OCI-LY3 (cell line): Measurements from ENCODE around the gene OPHN1.

Experiments
- H2AFZ ChIP-seq: fragments of 200-600, 300-600 bp; shearing (Covaris generic); 2 replicates; pipeline ENCODE4 v1.6.0; 2014; ENCODE audit warnings: antibody characterized with exemption, low read depth, low read length
- H3K27ac ChIP-seq: fragments of 200-600, 300-600 bp; sonication (generic); 2 replicates; pipeline ENCODE4 v1.5.1; 2014; ENCODE audit warnings: mild to moderate bottlenecking, low read length, moderate library complexity, mixed read lengths
- H3K27me3 ChIP-seq: fragments of 200-600, 300-600 bp; sonication (generic); 2 replicates; pipeline ENCODE4 v1.6.1; 2014; ENCODE audit warnings: low read depth, low read length, mixed read lengths
- H3K36me3 ChIP-seq: fragments of 200-600, 300-600 bp; sonication (generic); replicated peaks from 2 replicates; pipeline ENCODE3; 2014; ENCODE audit warnings: low read depth, low read length, mixed read lengths
- H3K4me1 ChIP-seq: fragments of 300-600, 200-600 bp; sonication (generic); 2 replicates; pipeline ENCODE4 v1.6.1; 2014; ENCODE audit warnings: low read length, mixed read lengths
- H3K4me2 ChIP-seq: fragments of 200-600, 300-600 bp; sonication (generic); 2 replicates; pipeline ENCODE4 v1.6.1; 2014; ENCODE audit warnings: low read length, mixed read lengths
- H3K4me3 ChIP-seq: fragments of 300-600, 200-600 bp; sonication (generic); 2 replicates; pipeline ENCODE4 v1.5.1; 2014; ENCODE audit warnings: antibody characterized with exemption, mild to moderate bottlenecking, low read length, moderate library complexity
- H3K79me2 ChIP-seq: fragments of 300-600, 200-600 bp; shearing (Covaris generic); 2 replicates; pipeline ENCODE4 v1.6.1; 2014; ENCODE audit warnings: mild to moderate bottlenecking, low read length, mixed read lengths
- H3K9ac ChIP-seq: fragments of 300-600, 200-600 bp; shearing (Covaris generic); 2 replicates; pipeline ENCODE4 v1.6.0; 2014; ENCODE audit warnings: mild to moderate bottlenecking, low read length, moderate library complexity
- H3K9me3 ChIP-seq: fragments of 200-600, 300-600 bp; shearing (Covaris generic); 2 replicates; pipeline ENCODE4 v1.6.1; 2014; ENCODE audit warnings: low read length, mixed read lengths; ENCODE audit not compliant: insufficient read depth
- H4K20me1 ChIP-seq: fragments of 200-600, 300-600 bp; sonication (generic); 2 replicates; pipeline ENCODE4 v1.6.1; 2016; ENCODE audit warnings: low read length, mixed read lengths; ENCODE audit not compliant: insufficient read depth
- CTCF ChIP-seq: fragments of 200-600, 300-600 bp; sonication (generic); IDR thresholded peaks from 2 replicates; pipeline ENCODE4 v1.5.1; 2014; ENCODE audit warnings: antibody characterized with exemption, low read length, low read depth
- EZH2phosphoT487 ChIP-seq: fragments of 200-600 bp; shearing (Covaris generic); IDR thresholded peaks from 2 replicates; pipeline ENCODE4 v1.6.1; 2018; ENCODE audit warnings: antibody characterized with exemption, mixed run types, low read depth

Gene OPHN1

GRCh38 chrX:68433155-68433980, at the start of gene OPHN1:
TSS of gene OPHN1 (minus strand) at chrX:68433495. CDS start at chrX:68433020, 475 bp downstream.
- no peak within 1 kb of the TSS for H3K9ac ChIP-seq
- no peak within 1 kb of the TSS for H3K4me2 ChIP-seq
- H3K36me3 ChIP-seq, result no peaks in the 10 kb centered on the region
- H3K27ac ChIP-seq, result no peak within 1 kb of the TSS
- H3K79me2 ChIP-seq, result no peaks in the 10 kb centered on the region
- no peaks in the 10 kb centered on the region for H3K9me3 ChIP-seq
- H2AFZ ChIP-seq, result no peak within 1 kb of the TSS
- no peak for TF ChIP-seq EZH2phosphoT487
- no peak for TF ChIP-seq CTCF
- H3K4me1 ChIP-seq, result no peaks in the 10 kb centered on the region
- no peak within 1 kb of the TSS for H3K4me3 ChIP-seq
- H4K20me1 ChIP-seq, result no peaks in the 10 kb centered on the region
- no peaks in the 10 kb centered on the region for H3K27me3 ChIP-seq

GRCh38 chrX:68480969-68481368, 47.7 kb upstream of the OPHN1 start:
- Histone ChIP-seq H2AFZ (no peak overlapping the region), H3K9me3 (no peaks in the 10 kb centered on the region), H3K9ac (no peak overlapping the region), H3K36me3 (no peaks in the 10 kb centered on the region), H3K4me1 (no peaks in the 10 kb centered on the region), H3K79me2 (no peaks in the 10 kb centered on the region), H3K4me2 (no peak overlapping the region), H4K20me1 (no peaks in the 10 kb centered on the region), H3K27me3 (no peaks in the 10 kb centered on the region), H3K4me3 (no peak overlapping the region), H3K27ac (no peak overlapping the region)
- TF ChIP-seq EZH2phosphoT487, result no peak

GRCh38 chrX:68464796-68465195, 31.5 kb upstream of the OPHN1 start:
- Histone ChIP-seq H4K20me1 (no peaks in the 10 kb centered on the region), H3K4me3 (no peak overlapping the region), H3K27me3 (no peaks in the 10 kb centered on the region), H2AFZ (no peak overlapping the region), H3K36me3 (no peaks in the 10 kb centered on the region), H3K9ac (no peak overlapping the region), H3K27ac (no peak overlapping the region), H3K9me3 (no peaks in the 10 kb centered on the region), H3K4me1 (no peaks in the 10 kb centered on the region), H3K79me2 (no peaks in the 10 kb centered on the region), H3K4me2 (no peak overlapping the region)
- TF ChIP-seq EZH2phosphoT487 (no peak), CTCF (no peak)

GRCh38 chrX:68463880-68464279, 30.6 kb upstream of the OPHN1 start:
- no peaks in the 10 kb centered on the region for H3K27me3 ChIP-seq
- H4K20me1 ChIP-seq, result no peaks in the 10 kb centered on the region
- TF ChIP-seq EZH2phosphoT487 (no peak), CTCF (no peak)
- H3K4me2 ChIP-seq, result no peak overlapping the region
- no peaks in the 10 kb centered on the region for H3K9me3 ChIP-seq
- no peaks in the 10 kb centered on the region for H3K79me2 ChIP-seq
- H3K4me1 ChIP-seq, result no peaks in the 10 kb centered on the region
- H3K27ac ChIP-seq, result no peak overlapping the region
- no peak overlapping the region for H3K4me3 ChIP-seq
- H2AFZ ChIP-seq, result no peak overlapping the region
- H3K9ac ChIP-seq, result no peak overlapping the region
- H3K36me3 ChIP-seq, result no peaks in the 10 kb centered on the region
